ENCODE data around the gene THSD8. TPM values are rescaled to one million over a fixed set of nuclear protein-coding genes. Genes with fewer than 3 reads are reported as not detected.

Gene THSD8
- total and polyA plus RNA-seq, 2 of the 8 experiments (the other 6 are each of a cell fraction or from before 2014, with no cell fraction given), result 8.2 to 42.3 TPM

DNA sequence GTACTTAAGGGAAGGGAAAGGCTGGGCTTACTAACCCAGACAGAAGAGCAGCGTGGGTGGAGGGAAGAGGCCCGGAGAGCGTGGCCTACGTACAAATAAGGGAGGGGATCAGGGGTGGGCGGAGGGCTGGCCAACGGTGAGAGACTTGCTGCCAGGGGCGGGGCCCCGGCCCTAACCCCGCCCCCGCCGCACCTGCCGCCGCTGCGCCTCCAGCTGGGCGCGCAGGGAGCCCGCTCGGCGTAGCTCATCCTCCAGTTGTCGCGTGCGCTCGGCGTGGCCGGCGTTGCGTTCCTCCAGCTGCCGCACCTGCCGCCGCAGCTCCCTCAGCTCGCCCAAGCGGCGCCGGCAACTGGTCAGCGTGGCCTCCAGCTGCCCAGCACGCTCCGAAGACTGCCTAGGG is 32.2 kb upstream of the THSD8 start:
- no peaks in the 10 kb centered on the region for H3K9me3 ChIP-seq (ENCODE audit: insufficient read depth in 2 of 2, low read depth in 1 of 2, low read length in 1 of 2)
- WGBS, 2 experiments (ENCODE audit: extremely low coverage in 1 of 2, insufficient coverage in 1 of 2, insufficient read length in 1 of 2, insufficient replicate concordance in 2 of 2, low coverage in 1 of 2, low lambda C conversion rate in 2 of 2, missing lambda C conversion rate in 1 of 2), result 29% methylated on average over 16 of the region's 37 CpGs; no CpG with 5 or more reads in 1 of the 2 experiments
- TF ChIP-seq CREB1 (IDR thresholded peaks at IDR 0.05), result peak; percentile 82
- TF ChIP-seq POLR2A (IDR thresholded peaks at IDR 0.05; ENCODE audit: control extremely low read depth in 1 of 2, low read depth in 2 of 2, low read length in 2 of 2), result no peak; a peak in 1 of 3 replicates
- TF ChIP-seq, protein P1, sequence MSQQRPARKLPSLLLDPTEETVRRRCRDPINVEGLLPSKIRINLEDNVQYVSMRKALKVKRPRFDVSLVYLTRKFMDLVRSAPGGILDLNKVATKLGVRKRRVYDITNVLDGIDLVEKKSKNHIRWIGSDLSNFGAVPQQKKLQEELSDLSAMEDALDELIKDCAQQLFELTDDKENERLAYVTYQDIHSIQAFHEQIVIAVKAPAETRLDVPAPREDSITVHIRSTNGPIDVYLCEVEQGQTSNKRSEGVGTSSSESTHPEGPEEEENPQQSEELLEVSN (IDR thresholded peaks at IDR 0.05), result peak; percentile 66; the same call in 1 of the 2 replicates
- no peak for TF ChIP-seq FOSL1 (IDR thresholded peaks at IDR 0.05; ENCODE audit: insufficient read depth, low read depth, low read length)
- no peak for TF ChIP-seq POU5F1 (IDR thresholded peaks at IDR 0.05; ENCODE audit: low read depth, low read length)
- TF ChIP-seq NANOG (IDR thresholded peaks at IDR 0.05; ENCODE audit: insufficient read depth, low read depth, low read length, poor library complexity, severe bottlenecking), result no peak
- no peak for TF ChIP-seq CHD1 (IDR thresholded peaks at IDR 0.05; ENCODE audit: low read depth, low read length)
- TF ChIP-seq SP4 (IDR thresholded peaks at IDR 0.05; ENCODE audit: low read length), result peak; percentile 82; the same call in 1 of the 2 replicates
- TF ChIP-seq GTF2F1 (IDR thresholded peaks at IDR 0.05; ENCODE audit: borderline replicate concordance, low read depth, low read length), result no peak
- TF ChIP-seq JUN (IDR thresholded peaks at IDR 0.05; ENCODE audit: low read depth, low read length), result no peak
- TF ChIP-seq RFX5 (IDR thresholded peaks at IDR 0.05; ENCODE audit: borderline replicate concordance, low read depth, low read length), result no peak
- TF ChIP-seq RNF2 (IDR thresholded peaks at IDR 0.05; ENCODE audit: borderline replicate concordance, low read depth, low read length, missing control alignments, poor library complexity, severe bottlenecking), result no peak
- no peak for TF ChIP-seq JUND (IDR thresholded peaks at IDR 0.05; ENCODE audit: low read length)

More for the DNA sequence above, 32.2 kb upstream of the THSD8 start:
- Histone ChIP-seq H3K18ac (ENCODE audit: extremely low read depth, low read length) (no peak overlapping the region; the same call in 1 of the 2 replicates), H3K4me3 (ENCODE audit: extremely low read depth in 1 of 4, insufficient read depth in 2 of 4, low read depth in 3 of 4, low read length in 4 of 4) (peak overlapping the region in 3 of 4 experiments; percentile 27 to 42 (median 34); a peak in 3 of 8 replicates), H3K4me2 (ENCODE audit: insufficient read depth in 1 of 2, low read depth in 2 of 2, low read length in 2 of 2) (peak overlapping the region; percentile 9 to 64; a peak in 3 of 4 replicates), H3K14ac (ENCODE audit: insufficient read length) (no peak overlapping the region), H4K5ac (ENCODE audit: insufficient read length, low read depth, low read length) (no peak overlapping the region), H3K27me3 (replicated peaks in 1 of 4; ENCODE audit: control insufficient read depth in 3 of 4, extremely low read depth in 1 of 4, insufficient read depth in 3 of 4, low read length in 3 of 4) (no peaks in the 10 kb centered on the region), H3K23me2 (ENCODE audit: low read depth, low read length) (peaks cover 3% of the 10 kb centered on the region; the same call in 1 of the 2 replicates), H2BK15ac (ENCODE audit: low read length) (no peak overlapping the region; the same call in 1 of the 2 replicates), H2AK5ac (ENCODE audit: low read depth, low read length) (no peak overlapping the region), H2BK20ac (ENCODE audit: low read length) (no peak overlapping the region), H4K91ac (replicated peaks; ENCODE audit: insufficient read length, low read length) (no peak overlapping the region), H3K56ac (replicated peaks; ENCODE audit: insufficient read length, low read depth, low read length) (no peak overlapping the region), H3K23ac (ENCODE audit: insufficient read length) (no peak overlapping the region), H3K9ac (replicated peaks in 1 of 4; ENCODE audit: extremely low read depth in 1 of 4, low read depth in 3 of 4, low read length in 3 of 4) (peak overlapping the region in 3 of 4 experiments; percentile 11 to 32 (median 29); a peak in 1 of 7 replicates), H3K36me3 (ENCODE audit: control insufficient read depth in 2 of 4, insufficient read depth in 4 of 4, low read length in 3 of 4) (peaks cover 0 to 31% (median 16%) of the 10 kb centered on the region in 4 experiments), H2BK5ac (ENCODE audit: low read depth, low read length) (no peak overlapping the region), H2AFZ (ENCODE audit: low read length) (no peak overlapping the region), H2BK12ac (ENCODE audit: low read depth, low read length) (no peak overlapping the region), H3K27ac (ENCODE audit: low read depth, low read length) (no peak overlapping the region), H3K4ac (replicated peaks; ENCODE audit: insufficient read length, low read depth, low read length) (peak overlapping the region; percentile 9), H2BK120ac (replicated peaks; ENCODE audit: low read depth, low read length) (no peak overlapping the region), H4K20me1 (replicated peaks in 1 of 2; ENCODE audit: control insufficient read depth in 1 of 2, insufficient read depth in 2 of 2, low read length in 2 of 2) (peaks cover 1 to 3% of the 10 kb centered on the region in 2 experiments), H3K79me1 (ENCODE audit: low read depth, low read length) (no peaks in the 10 kb centered on the region), H3K79me2 (ENCODE audit: control insufficient read depth in 1 of 2, insufficient read depth in 2 of 2, low read length in 2 of 2) (no peaks in the 10 kb centered on the region), H4K8ac (ENCODE audit: extremely low read depth, insufficient read depth, low read length) (peak overlapping the region; percentile 82; the same call in 1 of the 2 replicates), H3K4me1 (replicated peaks in 1 of 4; ENCODE audit: control insufficient read depth in 3 of 4, insufficient read depth in 4 of 4, low read length in 3 of 4) (peaks cover 2 to 13% (median 7%) of the 10 kb centered on the region in 4 experiments)
- peak; percentile 73 to 84 for DNase-seq (ENCODE audit: low read depth in 1 of 2, low spot score in 2 of 2)
- FAIRE-seq, result no peak
- POLR2A ChIA-PET (ENCODE audit: partially characterized antibody), result interaction anchor here (0.6 to 16.6 kb wide), 8 partner anchors 12 to 88 kb away, joined by 3 to 317 read pairs (median 3); partner anchors contain the start of genes DHPS, JUNB, PRDX2 and RNASEH2A
- CTCF ChIA-PET (ENCODE audit: partially characterized antibody), result interaction anchor here (1.1 to 11.2 kb wide), 7 partner anchors 6 to 78 kb away, joined by 3 to 137 read pairs (median 5); partner anchors contain the start of gene TNPO2

Measured in H1 (cell line).